CD14-positive monocyte (primary cell): ENCODE results near the gene AOPEP. TPM values are rescaled to one million over a fixed set of nuclear protein-coding genes. Genes with fewer than 3 reads are reported as not detected.

Source experiments
- DNase-seq, 3 donors: peaks; one replicate each; pipeline ENCODE4 v3.0.0-alpha.2; 2011 to 2022
- H2AFZ ChIP-seq: 2 replicates; pipeline ENCODE4 v1.6.0; 2012; ENCODE audit warnings: mild to moderate bottlenecking, low read depth, low read length, inconsistent platforms; ENCODE audit not compliant: insufficient read depth, poor library complexity, severe bottlenecking
- H3K27ac ChIP-seq, 2 donors: 1 replicate in 1 of 2; 2 replicates in 1 of 2; pipeline ENCODE4 v1.5.1; 2012 to 2013; ENCODE audit warnings: low read length in 2 of 2, control low read depth in 1 of 2, inconsistent platforms in 1 of 2, low read depth in 1 of 2, mild to moderate bottlenecking in 1 of 2
- H3K27me3 ChIP-seq, 2 donors: one replicate each; pipeline versions ENCODE4 v1.6.0 to v1.6.1; 2011 to 2013; ENCODE audit warnings: low read length in 2 of 2; ENCODE audit not compliant: control insufficient read depth in 2 of 2, insufficient read depth in 2 of 2
- H3K36me3 ChIP-seq, 2 donors: replicated peaks in 1 of 2; 1 replicate in 1 of 2; 2 replicates in 1 of 2; pipeline versions ENCODE4 v1.5.1 to v1.6.1; 2012 to 2013; ENCODE audit warnings: low read length in 2 of 2, control low read depth in 1 of 2, inconsistent platforms in 1 of 2, mild to moderate bottlenecking in 1 of 2; ENCODE audit not compliant: insufficient read depth in 2 of 2, control insufficient read depth in 1 of 2
- H3K4me1 ChIP-seq, 2 donors: 1 replicate in 1 of 2; 2 replicates in 1 of 2; pipeline versions ENCODE4 v1.5.1 to v1.6.1; 2012 to 2013; ENCODE audit warnings: low read length in 2 of 2, control low read depth in 1 of 2, inconsistent platforms in 1 of 2, mild to moderate bottlenecking in 1 of 2, moderate library complexity in 1 of 2; ENCODE audit not compliant: insufficient read depth in 2 of 2, control insufficient read depth in 1 of 2
- H3K4me2 ChIP-seq: replicated peaks from 2 replicates; pipeline ENCODE3; 2012; ENCODE audit warnings: low read length, moderate library complexity, mild to moderate bottlenecking; ENCODE audit not compliant: poor library complexity, severe bottlenecking; ENCODE audit errors: extremely low read depth
- H3K4me3 ChIP-seq, 3 experiments: fragments of 200-600 bp in 1 of 3; sonication (generic) in 1 of 3; replicated peaks in 1 of 3; 1 replicate in 2 of 3; 2 replicates in 1 of 3; pipeline ENCODE4 v1.5.1; 2011 to 2013; ENCODE audit warnings: low read length in 3 of 3, mild to moderate bottlenecking in 3 of 3, control low read depth in 2 of 3, low read depth in 2 of 3, inconsistent platforms in 1 of 3, moderate library complexity in 1 of 3
- H3K79me2 ChIP-seq: 2 replicates; pipeline ENCODE4 v1.6.0; 2012; ENCODE audit warnings: mild to moderate bottlenecking, control low read depth, inconsistent platforms, low read length, moderate library complexity; ENCODE audit not compliant: insufficient read depth
- H3K9ac ChIP-seq: 2 replicates; pipeline ENCODE4 v1.6.0; 2017; ENCODE audit warnings: low read length, mild to moderate bottlenecking; ENCODE audit not compliant: insufficient read depth, poor library complexity, severe bottlenecking
- H3K9me3 ChIP-seq, 2 donors: replicated peaks in 1 of 2; 1 replicate in 1 of 2; 2 replicates in 1 of 2; pipeline versions ENCODE4 v1.5.1 to v1.6.1; 2012 to 2013; ENCODE audit warnings: low read length in 2 of 2, control low read depth in 1 of 2; ENCODE audit not compliant: control insufficient read depth in 1 of 2, insufficient read depth in 1 of 2
- H4K20me1 ChIP-seq: 2 replicates; pipeline ENCODE4 v1.6.0; 2012; ENCODE audit warnings: mild to moderate bottlenecking, low read length, control low read depth, moderate library complexity; ENCODE audit not compliant: insufficient read depth
- H3K27ac Mint-ChIP-seq, 7 donors: one replicate each; pipeline ENCODE4 v1.8.0; 2020; ENCODE audit warnings: mild to moderate bottlenecking in 7 of 7, mixed read lengths in 7 of 7, moderate library complexity in 6 of 7, inconsistent platforms in 2 of 7
- H3K27me3 Mint-ChIP-seq, 3 donors: one replicate each; pipeline ENCODE4 v1.8.0; 2021 to 2022; ENCODE audit warnings: low read depth in 3 of 3, mild to moderate bottlenecking in 3 of 3, mixed read lengths in 3 of 3, moderate library complexity in 3 of 3, inconsistent platforms in 1 of 3
- H3K36me3 Mint-ChIP-seq, 2 donors: one replicate each; pipeline ENCODE4 v1.8.0; 2020; ENCODE audit warnings: mixed read lengths in 2 of 2, inconsistent platforms in 1 of 2, mild to moderate bottlenecking in 1 of 2
- H3K4me1 Mint-ChIP-seq: one replicate; pipeline ENCODE4 v1.8.0; 2020; ENCODE audit warnings: mild to moderate bottlenecking, mixed read lengths
- H3K4me3 Mint-ChIP-seq, 2 donors: one replicate each; pipeline ENCODE4 v1.8.0; 2020; ENCODE audit warnings: mild to moderate bottlenecking in 2 of 2, mixed read lengths in 2 of 2, moderate library complexity in 1 of 2
- H3K9me3 Mint-ChIP-seq, 7 donors: one replicate each; pipeline ENCODE4 v1.8.0; 2020 to 2022; ENCODE audit warnings: mixed read lengths in 7 of 7, mild to moderate bottlenecking in 6 of 7, moderate library complexity in 6 of 7, inconsistent platforms in 2 of 7
- CTCF ChIP-seq: fragments of 200-600 bp; IDR thresholded peaks from one replicate; pipeline ENCODE4 v1.8.0; 2022; ENCODE audit warnings: antibody characterized with exemption, mild to moderate bottlenecking
- WGBS: methylation state at CpG from one replicate; pipeline ENCODE4 v1.1.5; 2013; ENCODE audit warnings: missing lambda C conversion rate; ENCODE audit not compliant: insufficient coverage; 5-methylcytosine and 5-hydroxymethylcytosine counted together
- intact Hi-C, 2 donors: fragments of 100-400 bp; cut with micrococcal nuclease; formaldehyde crosslinking; loops; one replicate each; pipeline versions ENCODE4 v1.15.0 to v1.15.1; 2023
- polyA plus RNA-seq, 3 donors: library from polyadenylated mRNA; depleted of rRNA in 1 of 3; unstranded in 2 of 3; stranded (reverse) in 1 of 3; fragments of 300-500 nt in 2 of 3; fragments of >200 nt in 1 of 3; fragmentation: Illumina TruSeq in 2 of 3; gene quantifications; 1 replicate in 2 of 3; 2 replicates in 1 of 3; pipeline ENCODE4 v1.2.3, GENCODE V29; 2012 to 2021

Gene AOPEP
- polyA plus RNA-seq, 3 donors, result 3.0 to 4.1 (median 3.1) TPM

GRCh38 chr9:94911986-94912635 is 185.6 kb downstream of the AOPEP start:
- intact Hi-C loops, result no loop called here
- Mint-ChIP-seq H3K27me3 (no peaks in the 10 kb centered on the region), H3K4me3 (no peak overlapping the region), H3K27ac (peak overlapping the region in 3 of 7 donors; percentile 16 to 59 (median 20)), H3K36me3 (no peaks in the 10 kb centered on the region), H3K4me1 (peaks cover 9% of the 10 kb centered on the region), H3K9me3 (peaks cover 0 to 4% (median 0%) of the 10 kb centered on the region in 7 donors)
- H3K4me1 ChIP-seq, result no peaks in the 10 kb centered on the region
- no peaks in the 10 kb centered on the region for H3K27me3 ChIP-seq
- no peak overlapping the region for H3K4me3 ChIP-seq
- H3K4me2 ChIP-seq, result no peak overlapping the region
- H2AFZ ChIP-seq, result no peak overlapping the region
- no peak for TF ChIP-seq CTCF
- no peaks in the 10 kb centered on the region for H3K36me3 ChIP-seq
- WGBS, result 100% methylated on average over 6 of the region's 11 CpGs
- H4K20me1 ChIP-seq, result no peaks in the 10 kb centered on the region
- H3K27ac ChIP-seq, result no peak overlapping the region
- no peak overlapping the region for H3K9ac ChIP-seq
- DNase-seq, result no peak
- no peaks in the 10 kb centered on the region for H3K9me3 ChIP-seq
- H3K79me2 ChIP-seq, result no peaks in the 10 kb centered on the region

- Histone ChIP-seq H3K36me3 (no peaks in the 10 kb centered on the region), H2AFZ (no peak overlapping the region), H3K27me3 (no peaks in the 10 kb centered on the region), H3K27ac (no peak overlapping the region), H3K9me3 (no peaks in the 10 kb centered on the region), H3K4me3 (no peak overlapping the region), H4K20me1 (no peaks in the 10 kb centered on the region), H3K9ac (no peak overlapping the region), H3K4me1 (no peaks in the 10 kb centered on the region), H3K79me2 (no peaks in the 10 kb centered on the region), H3K4me2 (no peak overlapping the region)
- H3K9me3 Mint-ChIP-seq, result no peaks in the 10 kb centered on the region
- no peak overlapping the region for H3K27ac Mint-ChIP-seq
- peaks cover 3% of the 10 kb centered on the region for H3K4me1 Mint-ChIP-seq
- intact Hi-C loops, result no loop called here
- no peak for TF ChIP-seq CTCF
- no peaks in the 10 kb centered on the region for H3K36me3 Mint-ChIP-seq
- peaks cover 0 to 1% (median 0%) of the 10 kb centered on the region in 3 donors for H3K27me3 Mint-ChIP-seq
- WGBS, result 97% methylated on average over 5 of the region's 8 CpGs
- H3K4me3 Mint-ChIP-seq, result no peak overlapping the region
- DNase-seq, result no peak
These were observed 186.3 kb downstream of the AOPEP start for GRCh38 chr9:94912700-94913249.
